Esophagus squamous epithelium (tissue), 5 donors: ENCODE data around the gene OR51A7. TPM values are rescaled to one million over a fixed set of nuclear protein-coding genes. Genes with fewer than 3 reads are reported as not detected.

ENCODE experiments used
- DNase-seq: peaks from one replicate; lab custom pipeline; 2025; lab: John Stamatoyannopoulos, UW
- H3K27ac ChIP-seq, 4 donors: fragments of 200-600 bp; sonication (generic); one replicate each; pipeline ENCODE4 v1.5.1; 2016 to 2019; ENCODE audit warnings: mild to moderate bottlenecking in 1 of 4
- H3K27me3 ChIP-seq, 4 donors: fragments of 200-600 bp; sonication (generic); 1 replicate in 3 of 4; 2 replicates in 1 of 4; pipeline versions ENCODE4 v1.5.1 to v1.6.0; 2017 to 2021; ENCODE audit warnings: antibody characterized with exemption in 1 of 4
- H3K36me3 ChIP-seq, 3 donors: fragments of 200-600 bp; sonication (generic); one replicate each; pipeline ENCODE4 v1.5.1; 2016 to 2019
- H3K4me1 ChIP-seq, 3 donors: fragments of 200-600 bp; sonication (generic); one replicate each; pipeline ENCODE4 v1.5.1; 2017 to 2019
- H3K4me3 ChIP-seq, 4 donors: fragments of 200-600 bp; sonication (generic); 1 replicate in 3 of 4; 2 replicates in 1 of 4; pipeline ENCODE4 v1.5.1; 2016 to 2019; ENCODE audit warnings: mild to moderate bottlenecking in 2 of 4, moderate library complexity in 1 of 4
- H3K9me3 ChIP-seq, 3 donors: fragments of 200-600 bp; sonication (generic); one replicate each; pipeline ENCODE4 v1.5.1; 2016 to 2019
- CTCF ChIP-seq, 6 experiments: fragments of 450-650 bp in 4 of 6; fragments of 200-600 bp in 2 of 6; sonication (generic) in 2 of 6; IDR thresholded peaks; one replicate each; pipeline ENCODE4 v1.5.1; 2016 to 2019; ENCODE audit warnings: antibody characterized with exemption in 6 of 6, mild to moderate bottlenecking in 4 of 6, moderate library complexity in 4 of 6
- POLR2A ChIP-seq, 4 donors: fragments of 450-650 bp; IDR thresholded peaks; one replicate each; pipeline ENCODE4 v1.6.1; 2017; ENCODE audit warnings: antibody characterized with exemption in 4 of 4, mild to moderate bottlenecking in 4 of 4, moderate library complexity in 3 of 4
- WGBS, 2 donors: methylation state at CpG; one replicate each; pipeline ENCODE4 v1.1.5; 2018; 5-methylcytosine and 5-hydroxymethylcytosine counted together
- intact Hi-C: fragments of 100-400 bp; cut with DNase I; formaldehyde crosslinking; loops from one replicate; pipeline ENCODE4 v1.15.0; 2022
- total RNA-seq, 4 donors: library from RNA; depleted of rRNA; stranded (reverse); fragments of >200 nt; gene quantifications; one replicate each; pipeline ENCODE4 v1.1.0, GENCODE V29; 2016
- donor health status: DM: yes; HTN: yes; CAD: no.

Gene OR51A7
- total RNA-seq, 4 donors from 2014 or later: not detected

- Histone ChIP-seq H3K27ac (no peak overlapping the region), H3K4me1 (no peaks in the 10 kb centered on the region), H3K4me3 (no peak overlapping the region), H3K27me3 (no peaks in the 10 kb centered on the region), H3K36me3 (no peaks in the 10 kb centered on the region), H3K9me3 (no peaks in the 10 kb centered on the region)
- TF ChIP-seq CTCF (IDR thresholded peaks at IDR 0.05): no peak
- TF ChIP-seq POLR2A (IDR thresholded peaks at IDR 0.05): no peak
- 72 to 77% methylated on average over 4 of the region's 4 CpGs for WGBS, 2 donors
- intact Hi-C loops: no loop called here
- DNase-seq: no peak
These were observed 22.4 kb upstream of the OR51A7 start for GRCh38 chr11:4881188-4881587.

- WGBS, 2 donors: 65 to 67% methylated on average over 8 of the region's 8 CpGs
These were observed 21.6 kb upstream of the OR51A7 start, which contains the start of gene OR51T1 for GRCh38 chr11:4881860-4882500. TSS of gene OR51T1 (plus strand) at chr11:4881900. CDS start at chr11:4881900, 0 bp downstream.

GRCh38 chr11:4882543-4882942 is 21.0 kb upstream of the OR51A7 start:
- intact Hi-C loops: no loop called here
- no peak for DNase-seq
- Histone ChIP-seq H3K27me3 (no peaks in the 10 kb centered on the region), H3K27ac (no peak overlapping the region), H3K4me3 (no peak overlapping the region), H3K36me3 (no peaks in the 10 kb centered on the region), H3K9me3 (no peaks in the 10 kb centered on the region), H3K4me1 (no peaks in the 10 kb centered on the region)
- TF ChIP-seq POLR2A (IDR thresholded peaks at IDR 0.05): no peak
- TF ChIP-seq CTCF (IDR thresholded peaks at IDR 0.05): no peak
- WGBS, 2 donors: 73 to 76% methylated on average over 4 to 5 of the region's 5 CpGs

More at GRCh38 chr11:4881860-4882500, 21.6 kb upstream of the OR51A7 start, which contains the start of gene OR51T1:
- no peak for TF ChIP-seq POLR2A (IDR thresholded peaks at IDR 0.05)
- no peak for TF ChIP-seq CTCF (IDR thresholded peaks at IDR 0.05)
- H3K36me3 ChIP-seq: no peaks in the 10 kb centered on the region
- DNase-seq: no peak
- H3K27ac ChIP-seq: no peak within 1 kb of the TSS
- intact Hi-C loops: no loop called here
- no peaks in the 10 kb centered on the region for H3K9me3 ChIP-seq
- H3K27me3 ChIP-seq: no peaks in the 10 kb centered on the region
- no peaks in the 10 kb centered on the region for H3K4me1 ChIP-seq
- no peak within 1 kb of the TSS for H3K4me3 ChIP-seq

GRCh38 chr11:4884361-4884760 is 19.2 kb upstream of the OR51A7 start:
- intact Hi-C loops: no loop called here
- no peaks in the 10 kb centered on the region for H3K4me1 ChIP-seq
- no peak for DNase-seq
- H3K36me3 ChIP-seq: no peaks in the 10 kb centered on the region
- H3K4me3 ChIP-seq: no peak overlapping the region
- whole genome bisulfite sequencing, 2 donors: 60% methylated on average over 3 of the region's 3 CpGs
- no peak overlapping the region for H3K27ac ChIP-seq
- H3K9me3 ChIP-seq: no peaks in the 10 kb centered on the region
- H3K27me3 ChIP-seq: no peaks in the 10 kb centered on the region
- TF ChIP-seq POLR2A (IDR thresholded peaks at IDR 0.05) (no peak), CTCF (IDR thresholded peaks at IDR 0.05) (no peak)

GRCh38 chr11:4886186-4886585 is 17.4 kb upstream of the OR51A7 start:
- intact Hi-C loops: no loop called here
- H3K27ac ChIP-seq: no peak overlapping the region
- no peaks in the 10 kb centered on the region for H3K4me1 ChIP-seq
- no peaks in the 10 kb centered on the region for H3K36me3 ChIP-seq
- 25 to 58% methylated on average over 3 of the region's 3 CpGs for WGBS, 2 donors
- H3K27me3 ChIP-seq: no peaks in the 10 kb centered on the region
- no peaks in the 10 kb centered on the region for H3K9me3 ChIP-seq
- TF ChIP-seq CTCF (IDR thresholded peaks at IDR 0.05): no peak
- no peak for TF ChIP-seq POLR2A (IDR thresholded peaks at IDR 0.05)
- no peak for DNase-seq
- H3K4me3 ChIP-seq: no peak overlapping the region
